Endothelial cell of hepatic sinusoid (primary cell): ENCODE results near the gene SLC35E4.
"Not testable (repeated sequence)": the region's sequence is repeated elsewhere in the genome, so short reads cannot be mapped to it uniquely, and the experiment has no call there.

ENCODE experiments used
- in situ Hi-C: cut with HindIII; loops from 2 replicates; pipeline ENCODE4 v1.10.0; 2017; ENCODE audit warnings: low sequenced_read_pairs

Gene SLC35E4

GRCh38 chr22:30635273-30636225 is at the start of gene SLC35E4:
Gene SLC35E4, plus strand, starts transcription at chr22:30635781. Its CDS starts 670 bp downstream, at chr22:30636451.
- in situ Hi-C loops: no loop called here

DNA sequence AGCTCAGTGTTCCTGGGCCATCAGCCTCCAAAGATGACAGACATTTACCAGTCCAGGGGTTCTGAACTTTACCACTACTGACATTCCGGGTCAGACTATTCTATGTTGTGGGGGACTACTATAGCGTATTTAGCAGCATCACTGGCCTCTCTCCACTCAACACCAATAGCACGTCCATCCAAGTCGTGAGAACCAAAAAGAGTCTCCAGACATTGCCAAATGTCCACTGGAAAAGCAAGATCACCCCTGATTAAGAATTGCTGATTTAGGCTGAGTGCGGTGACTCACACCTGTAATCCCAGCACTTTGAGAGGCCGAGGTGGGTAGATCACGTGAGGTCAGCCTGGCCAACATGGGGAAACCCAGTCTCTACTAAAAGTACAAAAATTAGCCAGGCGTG is 49.2 kb upstream of the SLC35E4 start:
- in situ Hi-C loops: no loop called here

- in situ Hi-C loops: no loop called here
Measured at GRCh38 chr22:30591191-30591587, 44.4 kb upstream of the SLC35E4 start.

- in situ Hi-C loops: no loop called here
Measured at GRCh38 chr22:30591588-30592359, 43.8 kb upstream of the SLC35E4 start, which contains the start of gene PES1. Gene PES1, minus strand, starts transcription at chr22:30591910. Its CDS starts 77 bp downstream, at chr22:30591833.

DNA sequence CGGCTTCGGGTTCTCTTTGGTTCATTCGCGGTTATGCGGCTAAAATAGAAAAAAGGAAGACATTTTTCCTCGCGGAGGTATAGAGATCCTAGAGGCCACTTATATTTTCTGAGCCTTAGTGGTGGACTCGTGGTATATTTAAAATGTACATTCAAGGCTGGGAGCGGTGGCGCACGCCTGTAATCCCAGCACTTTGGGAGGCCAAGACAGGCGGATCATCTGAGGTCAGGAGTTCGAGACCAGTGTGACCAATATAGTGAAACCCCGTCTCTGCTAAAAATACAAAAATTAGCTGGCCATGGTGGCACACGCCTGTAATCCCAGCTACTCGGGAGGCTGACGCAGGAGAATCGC is 43.2 kb upstream of the SLC35E4 start:
- in situ Hi-C loops: not testable (repeated sequence)

DNA sequence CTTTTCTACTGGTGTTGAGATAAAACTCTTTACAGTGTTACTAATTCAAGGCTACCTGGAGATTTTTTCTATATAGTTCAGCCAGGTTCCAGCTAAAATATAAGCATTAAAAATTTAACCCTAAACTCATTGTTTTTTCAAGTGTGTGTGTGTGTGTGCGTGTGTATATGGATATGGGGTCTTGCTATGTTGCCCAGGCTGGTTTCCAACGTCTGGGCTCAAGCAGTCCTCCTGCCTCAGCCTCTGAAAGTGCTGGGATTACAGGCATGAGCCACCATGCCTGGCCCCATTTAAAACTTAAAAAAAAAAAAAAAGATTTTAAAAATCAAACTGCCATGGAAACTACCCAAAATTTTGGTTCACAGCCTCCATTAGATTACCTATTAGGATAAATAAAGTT is 39.4 kb upstream of the SLC35E4 start:
- in situ Hi-C loops: no loop called here

GRCh38 chr22:30596886-30597285 is 38.7 kb upstream of the SLC35E4 start:
- in situ Hi-C loops: no loop called here

GRCh38 chr22:30598986-30599385 is 36.6 kb upstream of the SLC35E4 start:
- in situ Hi-C loops: no loop called here

- in situ Hi-C loops: no loop called here
Measured at GRCh38 chr22:30600921-30601320, 34.7 kb upstream of the SLC35E4 start.

DNA sequence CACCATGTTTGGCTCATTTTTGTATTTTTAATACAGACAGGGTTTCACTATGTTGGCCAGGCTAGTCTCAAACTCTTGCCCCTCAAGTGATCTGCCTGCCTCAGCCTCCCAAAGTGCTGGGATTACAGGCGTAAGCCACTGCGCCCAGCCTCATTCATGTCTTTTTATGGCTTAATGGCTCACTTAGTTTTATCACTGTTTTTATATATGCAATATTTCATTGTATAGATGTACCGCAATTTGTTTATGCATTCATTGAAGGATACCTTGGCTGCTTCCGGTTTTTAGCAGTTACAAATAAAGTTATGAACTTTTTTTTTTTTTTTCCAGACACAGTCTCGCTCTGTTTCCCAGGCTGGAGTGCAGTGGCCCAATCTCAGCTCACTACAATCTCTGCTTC is 34.1 kb upstream of the SLC35E4 start:
- in situ Hi-C loops: no loop called here

DNA sequence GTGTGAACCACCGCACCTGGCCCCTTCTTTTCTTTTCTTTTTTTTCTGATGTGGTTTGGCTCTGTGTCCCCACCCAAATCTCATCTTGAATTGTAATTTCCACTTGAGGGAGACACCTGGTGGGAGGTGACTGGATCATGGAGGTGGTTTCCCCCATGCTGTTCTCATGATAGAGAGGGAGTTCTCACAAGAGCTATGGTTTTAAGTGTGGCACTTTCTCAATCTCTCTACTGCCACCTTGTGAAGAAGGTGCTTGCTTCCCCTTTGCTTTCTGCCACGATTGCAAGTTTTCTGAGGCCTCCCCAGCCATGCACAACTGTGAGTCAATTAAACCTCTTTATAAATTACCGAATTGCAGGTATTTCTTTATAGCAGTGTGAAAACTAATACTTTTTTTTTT is 33.5 kb upstream of the SLC35E4 start:
- in situ Hi-C loops: no loop called here

DNA sequence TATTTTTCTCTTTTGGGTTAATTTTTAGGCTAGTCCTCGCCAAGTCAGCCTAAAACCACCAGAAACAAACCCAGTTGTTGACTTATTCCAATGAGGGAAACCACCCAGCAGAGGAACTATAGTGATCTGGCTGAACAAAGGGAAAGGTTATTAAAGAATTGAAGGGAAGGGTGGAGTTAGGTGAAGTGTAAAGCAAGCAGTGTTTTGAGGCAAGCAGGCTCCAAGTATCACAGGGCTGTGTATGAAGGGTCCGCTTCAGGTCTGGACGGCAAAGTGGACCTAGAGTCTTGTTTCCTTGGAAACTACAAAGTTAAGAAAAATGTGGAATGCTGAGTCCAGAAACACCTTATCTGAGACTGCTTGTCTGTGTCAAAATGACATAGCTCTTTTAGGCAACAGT is 31.8 kb upstream of the SLC35E4 start:
- in situ Hi-C loops: no loop called here

- in situ Hi-C loops: no loop called here
Measured at GRCh38 chr22:30604723-30605122, 30.9 kb upstream of the SLC35E4 start.

GRCh38 chr22:30605449-30606110 is 30.0 kb upstream of the SLC35E4 start:
- in situ Hi-C loops: no loop called here

DNA sequence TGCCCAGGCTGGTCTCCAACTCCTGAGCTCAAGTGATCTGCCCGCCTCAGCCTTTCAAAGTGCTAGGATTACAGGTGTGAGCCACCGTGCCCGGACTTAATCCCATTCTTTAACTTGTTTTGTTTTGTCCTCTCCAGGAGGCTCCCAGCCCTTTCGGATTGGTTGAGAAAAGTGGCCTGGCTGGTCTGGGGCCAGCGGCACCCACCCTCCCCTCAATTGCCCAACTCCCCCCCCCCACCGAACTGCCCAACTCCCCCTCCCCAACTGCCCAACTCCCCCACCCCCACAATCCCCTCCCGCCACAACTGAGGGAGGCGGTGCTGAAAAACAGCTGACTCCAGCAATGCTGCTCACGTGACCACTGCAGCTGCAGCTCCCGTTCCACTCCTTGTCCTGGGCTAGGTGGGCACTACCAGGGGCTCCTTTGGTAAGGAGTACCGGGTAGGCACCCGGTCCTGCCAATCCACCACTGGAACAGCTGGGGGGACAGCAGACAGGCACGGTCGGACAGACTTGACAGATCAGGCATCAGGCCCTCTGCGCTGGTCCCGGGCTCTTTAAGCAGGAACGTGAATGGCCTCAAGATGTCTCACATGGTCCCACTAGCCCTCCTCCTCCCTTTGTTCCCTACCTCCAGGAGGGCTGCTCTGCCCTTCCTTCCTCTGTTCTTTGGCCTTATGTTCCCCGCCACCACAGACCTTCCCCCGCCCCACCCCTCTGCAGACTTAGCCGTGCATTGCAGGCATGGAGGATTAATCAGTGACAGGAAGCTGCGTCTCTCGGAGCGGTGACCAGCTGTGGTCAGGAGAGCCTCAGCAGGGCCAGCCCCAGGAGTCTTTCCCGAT is 28.9 kb upstream of the SLC35E4 start, which contains the start of gene TCN2:
Gene TCN2, plus strand, starts transcription at position 720 of the 845 bp plus-strand sequence. CDS start 158 bp downstream, outside the sequence.
- in situ Hi-C loops: no loop called here

DNA sequence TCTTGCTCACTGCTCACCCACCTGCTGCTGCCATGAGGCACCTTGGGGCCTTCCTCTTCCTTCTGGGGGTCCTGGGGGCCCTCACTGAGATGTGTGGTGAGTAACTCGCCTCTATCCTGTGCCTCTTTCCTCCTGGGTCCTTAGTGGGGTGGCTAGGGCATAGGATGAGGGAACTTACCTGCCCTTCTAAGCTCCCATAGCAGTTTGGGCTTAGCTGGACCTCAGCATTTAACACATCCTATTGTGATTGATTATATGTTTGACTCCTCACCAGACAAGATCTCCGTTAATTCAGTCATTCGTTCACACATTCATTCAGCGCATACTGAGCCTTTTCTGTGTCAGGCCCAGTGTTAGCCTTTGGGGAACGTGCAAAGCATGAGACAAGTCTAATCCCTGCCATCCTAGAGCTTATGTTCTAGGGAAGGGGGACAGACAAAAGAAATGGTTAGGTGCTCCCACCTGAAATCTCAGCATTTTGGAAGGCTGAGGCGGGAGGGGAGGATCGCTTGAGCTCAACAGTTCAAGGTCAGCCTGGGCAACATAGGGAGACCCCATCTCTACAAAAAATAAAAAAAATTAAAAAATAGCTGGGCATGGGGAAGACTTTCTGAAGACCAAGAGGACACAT is 28.2 kb upstream of the SLC35E4 start:
- in situ Hi-C loops: no loop called here

GRCh38 chr22:30607939-30608338 is 27.6 kb upstream of the SLC35E4 start:
- in situ Hi-C loops: no loop called here

- in situ Hi-C loops: no loop called here
Measured at GRCh38 chr22:30609260-30610185, 26.1 kb upstream of the SLC35E4 start.

DNA sequence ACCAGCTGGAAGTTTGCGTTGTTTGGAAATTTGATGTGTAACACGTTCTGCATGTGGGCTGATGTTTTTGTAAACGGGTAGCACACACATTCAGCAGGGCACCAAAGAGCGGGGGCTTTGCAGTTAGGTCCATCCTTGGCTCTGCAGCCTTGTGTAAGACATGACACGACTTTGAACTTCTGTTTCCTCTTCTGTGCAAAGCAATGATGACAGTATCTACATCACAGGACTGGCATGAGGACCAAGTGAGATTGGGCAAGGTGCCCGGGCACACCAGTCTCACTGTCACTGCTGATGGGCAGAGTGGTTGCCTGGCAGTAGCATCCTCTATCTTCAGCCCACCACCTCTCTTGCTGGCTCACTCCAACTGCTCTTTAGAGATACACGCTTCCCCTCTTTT is 25.3 kb upstream of the SLC35E4 start:
- in situ Hi-C loops: no loop called here
